Endometrial microvascular endothelial cells (primary cell): Measurements from ENCODE around the gene SERPINB3. TPM values are rescaled to one million over a fixed set of nuclear protein-coding genes. Genes with fewer than 3 reads are reported as not detected.
"Not testable (repeated sequence)": the region's sequence is repeated elsewhere in the genome, so short reads cannot be mapped to it uniquely, and the experiment has no call there.

ENCODE experiments used
- in situ Hi-C: cut with HindIII; loops from 2 replicates; pipeline ENCODE4 v1.10.0; 2017; ENCODE audit warnings: low sequenced_read_pairs, low pct_unique_long_range_greater_than_20kb; ENCODE audit errors: inconsistent ontology term
- total RNA-seq: library from RNA; depleted of rRNA; stranded (reverse); fragments of >200 nt; gene quantifications from one replicate; pipeline ENCODE4 v1.2.3, GENCODE V29; 2015; ENCODE audit errors: inconsistent ontology term

SERPINB3 gene
- total RNA-seq, 1 donor from 2014 or later = not detected

DNA sequence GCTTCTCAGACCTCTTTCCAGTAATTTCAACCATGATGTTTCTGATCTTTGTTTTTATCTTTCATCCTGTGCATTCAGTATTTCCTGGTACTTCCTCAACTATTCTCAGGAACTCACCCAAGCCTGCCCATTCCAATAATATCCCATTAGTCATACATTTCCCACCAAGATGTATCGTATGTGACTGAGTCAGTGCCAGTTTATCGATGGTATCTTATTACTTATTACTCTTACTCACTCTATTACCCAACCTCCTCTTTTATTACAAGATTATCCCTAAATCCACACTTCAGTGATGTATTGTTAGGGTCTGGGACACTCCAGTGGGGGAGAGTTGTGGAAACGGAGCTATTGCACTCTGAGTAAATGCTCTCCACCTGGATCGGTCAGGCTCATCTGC is 2.8 kb downstream of the SERPINB3 start:
- in situ Hi-C loops = not testable (repeated sequence)

- in situ Hi-C loops = not testable (repeated sequence)
These were observed 11.4 kb downstream of the SERPINB3 start for GRCh38 chr18:63650271-63650670.

DNA sequence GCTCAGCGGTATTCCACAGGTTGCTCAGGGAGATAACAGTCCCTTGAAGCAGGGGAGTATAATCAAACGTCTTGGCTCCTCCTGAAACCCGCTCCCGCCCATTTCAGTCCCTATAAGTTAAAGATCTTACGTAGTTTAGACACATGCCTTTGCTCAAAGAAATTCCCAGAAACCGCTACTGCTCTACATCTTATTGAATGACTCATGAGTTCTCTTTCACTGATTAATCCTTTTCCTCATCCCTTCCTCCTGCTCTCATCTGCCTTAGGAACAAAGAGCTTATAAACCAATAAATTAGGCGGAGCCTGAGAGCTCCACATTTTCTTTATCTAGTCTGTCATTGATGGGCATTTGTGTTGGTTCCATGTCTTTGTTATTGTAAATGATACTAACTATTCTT is 13.5 kb downstream of the SERPINB3 start:
- in situ Hi-C loops = no loop called here

DNA sequence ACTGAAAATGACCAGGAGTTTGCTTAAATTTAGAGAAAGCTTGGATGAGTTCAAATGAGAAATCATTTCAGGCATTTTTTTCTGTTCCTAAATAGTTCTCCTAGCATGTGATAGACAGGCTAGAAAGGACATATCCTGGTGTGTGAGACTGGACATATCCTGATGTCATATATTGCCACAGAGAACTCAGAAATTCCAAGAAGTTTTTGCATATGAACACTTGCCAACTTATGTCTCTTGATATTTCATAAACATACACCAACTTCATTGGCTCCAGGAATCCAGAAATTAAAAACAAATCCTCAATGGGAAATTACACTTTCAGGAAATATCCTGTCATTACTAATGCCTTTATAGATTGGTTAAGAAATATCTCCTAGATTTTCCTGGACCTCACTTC is 14.8 kb downstream of the SERPINB3 start:
- in situ Hi-C loops = no loop called here

DNA sequence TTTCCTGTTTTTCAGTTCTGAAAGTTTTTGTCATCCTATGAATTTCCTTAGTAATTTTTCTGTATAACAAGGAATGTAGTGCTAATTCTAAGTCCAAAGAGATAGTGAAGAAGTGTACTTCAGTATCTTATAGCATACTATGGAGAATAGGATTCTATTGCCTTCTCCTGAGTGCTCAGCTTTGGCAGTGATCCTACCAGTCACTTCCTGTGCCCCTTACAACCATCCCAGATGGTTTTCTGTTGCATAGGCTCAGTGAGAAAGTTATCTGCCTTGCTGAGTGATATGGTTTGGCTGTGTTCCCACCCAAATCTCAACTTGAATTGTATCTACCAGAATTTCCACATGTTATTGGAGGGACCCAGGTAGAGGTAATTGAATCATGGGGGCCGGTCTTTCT is 17.0 kb downstream of the SERPINB3 start:
- in situ Hi-C loops = not testable (repeated sequence)

DNA sequence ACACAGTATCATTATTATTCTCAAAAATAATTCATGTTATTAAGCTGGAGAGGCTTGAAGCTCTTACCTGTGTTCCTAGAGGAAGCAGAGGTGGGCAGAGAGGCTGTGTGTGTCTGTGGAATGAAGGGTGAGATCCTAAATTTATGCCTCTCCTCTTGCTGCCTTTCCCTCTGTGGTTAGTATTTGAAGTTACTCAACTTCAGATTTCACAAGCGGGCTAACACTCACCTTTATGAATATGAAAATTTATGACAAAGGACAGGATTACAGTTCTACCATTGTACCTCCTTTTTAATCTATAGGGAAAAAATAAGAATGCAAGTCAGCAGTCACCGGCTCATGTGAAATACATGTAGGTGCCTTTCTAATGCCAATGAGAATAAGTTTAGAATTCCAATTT is 17.6 kb downstream of the SERPINB3 start, which contains the start of gene SERPINB4:
Gene SERPINB4 (minus strand): TSS at position 115 of the 400 bp plus-strand sequence. CDS start 679 bp downstream, outside the sequence.
- in situ Hi-C loops = not testable (repeated sequence)

DNA sequence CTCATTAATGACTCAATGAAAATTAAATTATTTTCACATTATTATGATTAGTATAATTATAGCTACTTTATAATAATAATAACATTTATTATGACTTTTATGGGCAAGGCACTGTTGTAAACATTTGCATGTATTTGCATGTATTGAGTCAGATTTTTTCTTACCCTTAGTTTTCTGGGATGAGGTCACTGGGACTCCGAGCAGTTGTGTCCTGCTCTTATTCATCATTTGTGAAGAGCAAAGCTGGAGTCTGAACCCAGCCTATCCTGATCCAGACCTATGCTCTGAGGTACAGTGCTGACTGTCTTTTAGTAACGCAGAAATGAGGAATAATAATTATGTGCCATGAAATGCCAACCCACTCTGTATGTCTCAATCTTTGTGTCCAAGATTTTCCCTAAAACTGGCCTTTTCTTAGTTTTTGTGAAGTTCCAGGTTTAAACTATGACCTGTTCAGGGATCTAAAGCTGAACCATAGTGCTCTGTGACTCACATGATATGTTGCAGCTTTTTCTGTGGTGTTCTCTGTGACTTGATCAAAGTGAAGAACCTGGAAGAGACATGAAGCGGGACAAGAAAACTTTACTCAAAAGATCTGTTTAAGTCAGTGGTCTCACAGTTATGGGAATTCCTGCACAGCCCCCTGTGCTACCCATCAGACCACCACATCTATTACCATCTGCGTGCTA is 18.9 kb downstream of the SERPINB3 start:
- in situ Hi-C loops = not testable (repeated sequence)

GRCh38 chr18:63641157-63641680 is 20.5 kb downstream of the SERPINB3 start:
- in situ Hi-C loops = not testable (repeated sequence)

DNA sequence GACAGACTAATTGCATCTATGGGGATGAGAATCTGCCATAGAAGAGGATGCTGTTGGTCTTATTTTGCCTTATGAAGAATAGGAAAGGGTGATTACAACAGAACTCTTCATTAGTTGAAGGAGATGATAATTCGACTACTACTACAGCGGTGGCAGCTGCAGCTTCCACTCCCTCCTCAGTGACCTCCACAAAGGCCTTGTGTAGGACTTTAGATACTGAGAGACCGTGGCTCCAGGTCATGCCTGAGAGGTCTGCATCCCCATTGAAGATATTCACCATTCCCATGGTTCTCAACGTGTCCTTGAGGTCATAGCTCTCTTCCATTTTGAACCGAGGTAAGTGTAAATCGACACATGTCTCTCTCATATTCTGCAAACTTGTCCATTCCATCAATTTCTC is 24.0 kb downstream of the SERPINB3 start:
- in situ Hi-C loops = no loop called here

DNA sequence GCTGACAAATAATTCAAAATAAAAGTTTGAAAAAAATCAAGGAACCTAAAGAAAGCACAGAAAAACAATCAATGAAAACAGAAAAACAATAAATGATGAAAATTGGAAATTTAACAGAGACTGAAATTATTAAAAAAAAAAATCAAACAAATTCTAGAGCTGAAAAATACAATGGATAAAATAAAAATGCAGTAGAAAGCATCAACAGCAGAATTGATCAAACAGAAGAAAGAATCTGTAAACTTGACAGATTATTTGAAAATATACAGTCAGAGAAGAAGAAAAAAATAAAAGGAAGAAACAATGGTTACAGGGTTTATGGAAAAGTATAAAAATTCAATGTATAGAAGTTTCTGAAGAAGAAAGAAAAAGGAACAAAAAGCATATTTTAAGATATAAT is 33.9 kb downstream of the SERPINB3 start:
- in situ Hi-C loops = no loop called here

DNA sequence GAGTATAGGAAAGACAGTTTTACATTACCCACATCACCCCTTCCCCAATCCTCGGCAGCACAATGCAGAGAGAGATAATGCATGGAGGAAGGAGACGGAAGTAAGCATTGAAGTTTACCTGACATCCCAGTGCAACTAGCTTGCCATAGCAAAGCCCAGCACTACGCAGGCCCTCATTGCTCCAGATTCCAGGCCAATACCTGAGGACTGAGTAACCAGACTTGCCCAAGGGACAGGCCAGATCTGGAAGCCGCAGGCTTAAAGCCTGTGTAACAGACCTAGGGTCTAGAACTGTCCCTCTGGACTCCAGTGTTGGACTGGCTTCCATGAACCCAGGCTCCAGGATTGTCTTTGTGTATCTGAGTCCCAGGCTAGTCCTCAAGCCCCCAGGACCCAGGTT is 35.3 kb downstream of the SERPINB3 start:
- in situ Hi-C loops = no loop called here

- in situ Hi-C loops = no loop called here
These were observed 36.8 kb downstream of the SERPINB3 start for GRCh38 chr18:63624863-63625262.

DNA sequence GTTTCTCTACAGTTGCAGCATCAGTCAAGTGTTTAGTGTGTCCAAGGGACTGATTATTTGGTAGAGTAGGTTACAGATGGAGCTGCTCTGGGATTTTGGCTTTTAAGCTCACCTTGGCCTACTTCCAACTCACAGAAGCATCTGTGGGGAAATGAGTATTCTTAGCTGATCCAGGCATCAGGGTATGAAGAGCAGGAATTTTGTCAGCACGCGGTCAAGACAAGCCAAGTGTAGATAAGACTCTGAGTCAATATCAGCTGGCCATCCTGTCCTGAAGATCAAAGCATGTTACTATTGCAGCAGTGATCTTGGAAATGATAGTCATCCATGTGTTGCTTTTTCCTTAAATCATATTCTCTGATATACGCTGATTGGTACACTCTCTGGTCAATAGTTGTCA is 42.0 kb downstream of the SERPINB3 start:
- in situ Hi-C loops = no loop called here

DNA sequence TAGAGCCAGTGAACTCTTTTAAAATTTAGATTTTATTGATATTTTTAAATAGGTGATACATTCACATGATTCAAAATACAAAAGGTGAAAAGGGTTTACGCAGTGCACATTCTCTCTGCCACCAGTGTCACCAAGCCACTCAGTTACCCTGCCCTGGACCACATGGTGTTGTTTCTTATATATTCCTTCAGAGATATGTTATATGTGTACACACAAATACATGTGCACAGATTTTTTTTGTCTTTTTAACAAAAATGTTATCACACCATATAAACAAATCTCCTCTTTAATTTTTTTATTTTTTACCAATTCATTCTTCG is 43.8 kb downstream of the SERPINB3 start:
- in situ Hi-C loops = no loop called here

- in situ Hi-C loops = no loop called here
These were observed 44.4 kb downstream of the SERPINB3 start for GRCh38 chr18:63617049-63617914.

- in situ Hi-C loops = no loop called here
These were observed 48.3 kb downstream of the SERPINB3 start for GRCh38 chr18:63613420-63613819.

GRCh38 chr18:63606526-63606925 is 55.2 kb downstream of the SERPINB3 start:
- in situ Hi-C loops = no loop called here
